H1 (cell line): ENCODE results near the gene PLEKHM1. TPM values are rescaled to one million over a fixed set of nuclear protein-coding genes. Genes with fewer than 3 reads are reported as not detected.

Experiments
- BACH1 ChIP-seq: IDR thresholded peaks from 2 replicates; pipeline ENCODE4 v1.6.1; 2012; ENCODE audit warnings: low read length, improper control_type of control experiment
- polyA plus RNA-seq, 7 experiments: library from polyadenylated mRNA; depleted of rRNA in 3 of 7; stranded (reverse) in 5 of 7; unstranded in 2 of 7; fragments of >200 nt in 5 of 7; fragments of 200-250 nt in 2 of 7; gene quantifications; 1 replicate in 5 of 7; 2 replicates in 1 of 7; 4 replicates in 1 of 7; pipeline versions ENCODE4 v1.2.1 to v1.2.3, GENCODE V29; 2011 to 2013; ENCODE audit warnings: missing spikeins in 2 of 7, mixed read lengths in 2 of 7
- total RNA-seq: library from RNA; stranded (reverse); fragmentation: NEBNext Ultra II Directional; extraction: Animal tissue kit (Norgen Biotek cat#: 25700); gene quantifications from 2 replicates; pipeline ENCODE4 v1.2.1, GENCODE V29; 2021
- TF ChIP-seq, protein P1 (sequence below): IDR thresholded peaks from 2 replicates; pipeline ENCODE4 v1.6.1; 2012; ENCODE audit warnings: inconsistent platforms

Gene PLEKHM1
- total and polyA plus RNA-seq, 2 of the 8 experiments (the other 6 are each of a cell fraction or from before 2014, with no cell fraction given), result 7.6 to 17.9 TPM

- TF ChIP-seq, protein P1, sequence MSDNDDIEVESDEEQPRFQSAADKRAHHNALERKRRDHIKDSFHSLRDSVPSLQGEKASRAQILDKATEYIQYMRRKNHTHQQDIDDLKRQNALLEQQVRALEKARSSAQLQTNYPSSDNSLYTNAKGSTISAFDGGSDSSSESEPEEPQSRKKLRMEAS, result no peak
- TF ChIP-seq BACH1, result no peak
Measured at GRCh38 chr17:45425984-45426413, 64.5 kb downstream of the PLEKHM1 start (continued).
